GM21786 (cell line): ENCODE results near the gene DFFA.
"Not testable (repeated sequence)": the region's sequence is repeated elsewhere in the genome, so short reads cannot be mapped to it uniquely, and the experiment has no call there.

Experiments
- ATAC-seq: cut with Tn5 transposase; IDR thresholded peaks from one replicate; pipeline ENCODE4 v1.9.1; 2021; ENCODE audit not compliant: unreplicated experiment

The DFFA gene

GRCh38 chr1:10506046-10506676 is 33.8 kb upstream of the DFFA start:
- not testable (repeated sequence) for ATAC-seq

DNA sequence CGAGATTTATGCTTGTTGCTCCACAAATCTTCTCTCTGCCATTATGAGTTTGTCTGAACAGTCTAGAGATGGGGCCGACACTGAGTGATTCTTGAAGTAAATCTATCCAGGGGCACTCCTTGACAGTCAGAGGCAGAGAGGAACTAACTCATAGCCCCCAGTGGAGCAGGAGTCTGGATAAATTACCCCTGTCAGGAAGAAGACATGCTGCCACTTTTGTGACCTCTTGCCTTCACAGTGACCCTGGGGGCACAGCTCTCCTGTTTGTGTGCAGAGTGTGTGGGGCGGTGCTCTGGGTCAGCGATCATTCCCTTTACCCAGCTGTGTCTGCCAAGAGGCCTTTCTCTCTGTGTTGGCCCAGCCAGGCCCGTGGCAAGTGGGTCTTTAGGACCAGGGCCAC is 31.9 kb upstream of the DFFA start:
- no peak for ATAC-seq

DNA sequence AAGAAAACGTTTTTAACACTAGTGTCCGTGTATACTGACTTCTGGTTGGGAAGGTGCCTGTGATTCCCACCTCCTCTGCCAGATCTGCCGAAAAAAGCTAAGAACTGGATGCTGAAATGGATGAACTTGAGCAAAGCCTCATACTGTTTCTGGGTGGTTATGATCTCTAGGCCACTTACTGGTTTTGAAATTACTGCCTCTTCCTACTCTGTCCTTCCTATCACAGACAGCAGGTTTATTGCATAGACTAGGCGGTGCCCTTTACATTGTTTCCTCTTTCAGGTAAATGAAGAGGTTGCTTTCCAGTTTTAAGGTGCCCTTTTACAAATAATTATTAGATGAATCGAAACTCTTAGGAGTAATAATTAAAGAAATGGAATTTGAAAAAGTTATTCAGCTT is 29.9 kb upstream of the DFFA start:
- ATAC-seq, result no peak

DNA sequence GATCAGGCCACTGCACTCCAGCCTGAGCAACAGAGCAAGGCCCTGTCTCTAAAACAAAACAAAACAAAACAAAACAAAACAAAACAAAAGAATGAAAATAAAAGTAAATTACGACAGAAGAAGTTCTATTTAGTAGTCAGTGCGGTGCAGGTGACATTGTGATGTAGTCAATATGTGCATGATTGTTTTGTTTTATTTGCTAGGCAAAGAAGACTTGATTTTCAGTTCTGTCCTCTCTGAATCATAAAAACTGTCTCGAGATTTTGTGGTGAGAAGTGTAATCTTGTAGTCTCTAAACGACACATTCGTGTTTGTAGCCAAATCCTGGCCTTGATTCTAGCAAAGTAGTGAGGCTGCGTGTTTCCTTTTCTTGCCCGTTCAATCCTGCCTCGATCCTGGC is 25.9 kb upstream of the DFFA start:
- ATAC-seq, result no peak

GRCh38 chr1:10497109-10497508 is 24.8 kb upstream of the DFFA start:
- no peak for ATAC-seq

- ATAC-seq, result no peak
Observed at GRCh38 chr1:10495952-10496351, 23.6 kb upstream of the DFFA start.

DNA sequence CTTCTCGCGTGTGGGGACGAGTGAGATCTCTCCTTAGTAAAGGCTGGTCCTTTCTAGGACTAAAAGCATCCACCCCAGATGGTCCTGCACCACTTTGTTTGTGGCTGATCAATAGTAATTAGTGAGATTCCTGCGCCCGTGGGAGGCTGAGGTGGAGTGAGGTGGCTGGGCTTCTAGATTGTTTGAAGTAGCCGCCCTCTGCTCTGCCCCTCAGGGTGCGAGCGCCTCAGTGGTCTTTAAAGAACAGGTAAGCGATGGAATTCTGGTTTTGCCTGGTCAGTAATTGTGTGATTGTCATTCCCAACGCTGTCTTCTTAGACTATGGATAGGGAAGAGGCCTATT is 23.1 kb upstream of the DFFA start:
- no peak for ATAC-seq

DNA sequence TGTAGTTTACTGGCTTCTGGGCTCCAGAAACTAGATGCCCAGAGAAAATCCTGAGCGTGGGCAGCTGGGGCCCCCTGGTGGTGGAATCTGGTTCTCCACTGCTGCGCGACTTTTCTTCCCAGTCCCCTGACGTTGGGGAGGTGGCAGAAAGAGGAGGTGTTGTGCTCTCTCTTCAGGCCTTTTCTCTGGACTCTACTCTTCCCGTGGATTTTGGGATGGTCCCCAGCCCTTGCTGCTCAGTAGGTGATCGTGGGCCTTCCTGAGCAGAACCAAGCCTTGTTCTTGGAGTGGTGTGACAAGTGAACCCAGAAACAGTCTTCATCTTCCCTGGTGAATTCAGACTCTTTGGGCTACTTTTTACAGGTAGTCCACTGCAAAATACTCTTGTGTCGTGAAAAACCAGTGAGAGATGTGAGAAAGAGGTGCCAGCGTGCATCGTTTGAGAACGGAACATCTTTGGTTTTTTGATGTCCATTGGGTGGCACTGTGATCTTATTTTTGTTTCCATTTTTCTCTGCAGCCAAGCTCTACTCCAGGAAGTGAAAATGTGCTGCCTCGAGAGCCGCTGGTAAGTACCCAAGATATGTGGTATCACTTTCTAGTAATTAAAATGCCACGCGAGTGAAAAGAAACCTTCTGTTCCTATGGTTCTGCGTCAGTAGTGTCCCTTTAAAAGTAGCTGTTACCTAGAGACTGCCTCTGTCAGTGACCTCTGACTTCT is 22.6 kb upstream of the DFFA start:
- ATAC-seq, result peak; percentile 84

DNA sequence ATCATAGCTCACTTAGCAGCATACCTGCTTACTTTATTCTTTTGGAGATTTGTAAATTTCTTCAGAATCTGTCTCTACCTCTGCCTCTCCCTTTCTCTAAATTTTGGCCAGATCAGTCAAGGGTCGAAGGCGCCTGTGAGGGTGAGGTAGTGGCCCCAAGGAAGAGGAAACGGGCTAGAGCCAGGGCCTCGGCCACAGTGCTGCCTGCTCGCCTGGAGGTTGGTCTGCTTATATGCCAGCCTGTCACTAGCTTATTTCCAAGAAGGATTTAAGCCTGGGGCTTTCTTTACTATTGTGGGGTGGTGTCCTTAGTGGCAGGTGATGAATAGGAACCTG is 22.1 kb upstream of the DFFA start:
- no peak for ATAC-seq

DNA sequence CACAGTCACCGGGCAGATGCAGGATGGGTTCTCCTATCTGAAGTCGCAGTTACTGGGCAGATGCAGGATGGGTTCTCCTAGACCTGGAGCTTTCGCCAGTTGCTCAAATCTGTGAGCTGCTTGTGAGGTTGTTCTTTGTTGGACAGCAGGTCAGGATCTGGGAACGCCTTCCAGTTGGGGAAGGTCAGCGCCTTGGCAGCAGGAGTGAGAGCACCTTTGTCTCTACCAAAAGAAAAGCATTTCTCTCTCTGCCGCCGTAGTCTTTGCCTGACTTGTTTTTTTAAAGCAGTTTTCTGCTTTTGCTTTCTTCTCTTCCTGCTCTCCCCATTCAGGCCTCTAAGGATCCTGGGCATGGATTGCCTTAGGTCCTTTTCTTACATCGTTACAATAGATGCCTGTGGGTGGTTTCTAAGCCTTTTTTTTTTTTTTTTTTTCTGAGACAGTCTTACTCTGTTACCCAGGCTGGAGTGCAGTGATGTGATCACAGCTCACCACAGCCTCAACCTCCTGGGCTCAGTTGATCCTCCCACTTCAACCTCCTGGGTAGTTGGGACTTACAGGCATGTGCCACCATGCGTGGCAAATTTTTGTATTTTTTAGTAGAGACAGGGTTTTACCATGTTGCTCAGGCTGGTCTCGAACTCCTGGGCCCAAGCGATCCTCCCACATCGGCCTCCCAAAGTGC is 18.1 kb upstream of the DFFA start:
- ATAC-seq, result no peak

GRCh38 chr1:10489291-10490055 is 17.1 kb upstream of the DFFA start:
- ATAC-seq, result no peak

- ATAC-seq, result no peak
Observed at GRCh38 chr1:10484521-10484920, 12.2 kb upstream of the DFFA start.

DNA sequence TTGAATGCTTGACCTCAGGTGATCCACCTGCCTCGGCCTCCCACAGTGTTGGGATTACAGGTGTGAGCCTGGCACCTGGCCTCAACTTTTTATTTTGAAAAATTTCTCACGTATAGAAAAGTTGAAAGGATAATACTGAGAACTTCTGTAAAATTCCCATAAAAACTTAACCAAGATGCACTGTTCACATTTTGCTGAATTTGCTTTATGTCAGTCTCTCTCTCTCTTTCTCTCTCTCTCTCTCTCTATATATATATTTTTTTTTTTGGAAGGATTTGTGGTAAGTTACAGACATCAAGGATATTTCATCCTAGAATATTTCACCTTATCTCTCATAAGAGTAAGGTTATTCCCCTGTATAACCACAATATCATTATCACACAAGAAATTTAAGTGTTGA is 8.3 kb upstream of the DFFA start:
- ATAC-seq, result no peak

DNA sequence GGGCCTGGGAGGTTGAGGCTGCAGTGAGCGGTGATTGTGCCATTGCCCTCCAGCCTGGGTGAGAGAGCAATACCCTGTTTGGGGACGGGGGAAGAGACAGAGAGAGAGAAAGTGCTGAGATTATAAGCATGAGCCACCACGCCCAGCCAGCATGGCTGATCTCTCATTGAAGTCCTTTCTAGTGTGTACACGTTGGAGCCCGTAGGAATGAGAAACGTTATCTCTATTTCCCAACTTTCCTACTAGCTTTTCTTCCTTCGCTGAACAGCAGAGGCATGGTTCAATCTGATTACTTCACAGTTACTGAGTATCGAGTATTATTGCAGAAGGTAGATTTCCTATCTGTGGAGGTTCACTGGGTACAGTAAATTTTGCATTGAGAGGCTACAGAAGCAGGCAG is 7.0 kb upstream of the DFFA start:
- ATAC-seq, result no peak

GRCh38 chr1:10475510-10475909 is 3.2 kb upstream of the DFFA start:
- no peak for ATAC-seq

GRCh38 chr1:10474613-10475507 is 2.5 kb upstream of the DFFA start, which contains the start of gene PEX14:
Gene PEX14, plus strand, starts transcription at chr1:10474950. Its CDS starts 17 bp downstream, at chr1:10474967.
- ATAC-seq, result peak; percentile 66

GRCh38 chr1:10474309-10474612 is 1.9 kb upstream of the DFFA start:
- ATAC-seq, result not testable (repeated sequence)

- ATAC-seq, result no peak
Observed at GRCh38 chr1:10473145-10473765, 926 bp upstream of the DFFA start.

- ATAC-seq, result no peak
Observed at GRCh38 chr1:10471411-10472219, 714 bp downstream of the DFFA start.

GRCh38 chr1:10470043-10470442 is 2.3 kb downstream of the DFFA start:
- no peak for ATAC-seq
